ENCODE data around the gene PML.

Gene PML

GRCh38 chr15:73986055-73986775 lies 8.3 kb upstream of the PML start:
- H3K27me3 ChIP-seq: no peaks in the 10 kb centered on the region
- no peaks in the 10 kb centered on the region for H3K9me3 ChIP-seq
- DNase-seq: peak; percentile 51
- TF ChIP-seq, protein P1, sequence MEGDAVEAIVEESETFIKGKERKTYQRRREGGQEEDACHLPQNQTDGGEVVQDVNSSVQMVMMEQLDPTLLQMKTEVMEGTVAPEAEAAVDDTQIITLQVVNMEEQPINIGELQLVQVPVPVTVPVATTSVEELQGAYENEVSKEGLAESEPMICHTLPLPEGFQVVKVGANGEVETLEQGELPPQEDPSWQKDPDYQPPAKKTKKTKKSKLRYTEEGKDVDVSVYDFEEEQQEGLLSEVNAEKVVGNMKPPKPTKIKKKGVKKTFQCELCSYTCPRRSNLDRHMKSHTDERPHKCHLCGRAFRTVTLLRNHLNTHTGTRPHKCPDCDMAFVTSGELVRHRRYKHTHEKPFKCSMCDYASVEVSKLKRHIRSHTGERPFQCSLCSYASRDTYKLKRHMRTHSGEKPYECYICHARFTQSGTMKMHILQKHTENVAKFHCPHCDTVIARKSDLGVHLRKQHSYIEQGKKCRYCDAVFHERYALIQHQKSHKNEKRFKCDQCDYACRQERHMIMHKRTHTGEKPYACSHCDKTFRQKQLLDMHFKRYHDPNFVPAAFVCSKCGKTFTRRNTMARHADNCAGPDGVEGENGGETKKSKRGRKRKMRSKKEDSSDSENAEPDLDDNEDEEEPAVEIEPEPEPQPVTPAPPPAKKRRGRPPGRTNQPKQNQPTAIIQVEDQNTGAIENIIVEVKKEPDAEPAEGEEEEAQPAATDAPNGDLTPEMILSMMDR (IDR thresholded peaks at IDR 0.05; ENCODE audit: low read depth, low read length): no peak
- no peaks in the 10 kb centered on the region for H3K36me3 ChIP-seq
- no peak overlapping the region for H3K4me3 ChIP-seq (ENCODE audit: low read depth, low read length)
- H3K4me1 ChIP-seq: peaks cover 22% of the 10 kb centered on the region

- Histone ChIP-seq H3K36me3 (no peaks in the 10 kb centered on the region), H3K27me3 (no peaks in the 10 kb centered on the region), H3K4me3 (ENCODE audit: low read depth, low read length) (no peak overlapping the region), H3K9me3 (no peaks in the 10 kb centered on the region), H3K4me1 (peaks cover 21% of the 10 kb centered on the region)
- DNase-seq: no peak
- TF ChIP-seq, protein P1 (IDR thresholded peaks at IDR 0.05; ENCODE audit: low read depth, low read length): 0 out of 2 replicates have a peak, but pooled peaks have one; percentile 8
These were observed 7.8 kb upstream of the PML start for GRCh38 chr15:73986776-73987056.

DNA sequence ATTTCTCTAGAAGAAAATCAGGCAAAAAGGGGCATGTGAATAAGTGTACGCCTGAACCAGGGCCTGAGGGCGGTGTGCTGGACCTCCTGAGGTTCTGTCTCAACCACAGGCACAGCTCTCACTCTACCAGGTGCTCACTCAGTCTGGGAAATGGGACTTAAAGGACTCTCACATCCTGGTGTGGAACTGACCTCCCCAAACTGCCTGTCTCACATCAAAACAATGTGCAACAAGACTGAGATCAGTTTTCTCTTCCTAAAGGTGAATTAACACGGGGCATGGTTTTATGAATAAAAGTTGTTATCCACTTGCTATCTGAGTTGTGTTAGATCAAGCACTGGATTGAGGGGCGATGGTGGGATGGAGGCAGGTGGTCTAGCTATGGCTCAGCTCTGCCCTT lies 7.3 kb upstream of the PML start:
- Histone ChIP-seq H3K4me1 (peaks cover 16% of the 10 kb centered on the region), H3K27me3 (no peaks in the 10 kb centered on the region), H3K36me3 (no peaks in the 10 kb centered on the region), H3K4me3 (ENCODE audit: low read depth, low read length) (no peak overlapping the region), H3K9me3 (no peaks in the 10 kb centered on the region)
- TF ChIP-seq, protein P1 (IDR thresholded peaks at IDR 0.05; ENCODE audit: low read depth, low read length): no peak
- no peak for DNase-seq

- no peaks in the 10 kb centered on the region for H3K9me3 ChIP-seq
- TF ChIP-seq, protein P1 (IDR thresholded peaks at IDR 0.05; ENCODE audit: low read depth, low read length): no peak
- no peaks in the 10 kb centered on the region for H3K36me3 ChIP-seq
- peaks cover 13% of the 10 kb centered on the region for H3K4me1 ChIP-seq
- no peak overlapping the region for H3K4me3 ChIP-seq (ENCODE audit: low read depth, low read length)
- no peaks in the 10 kb centered on the region for H3K27me3 ChIP-seq
- DNase-seq: no peak
These were observed 6.7 kb upstream of the PML start for GRCh38 chr15:73987681-73988444.

GRCh38 chr15:73988445-73988969 lies 6.0 kb upstream of the PML start:
- TF ChIP-seq, protein P1 (IDR thresholded peaks at IDR 0.05; ENCODE audit: low read depth, low read length): no peak
- no peaks in the 10 kb centered on the region for H3K36me3 ChIP-seq
- no peak for DNase-seq
- no peak overlapping the region for H3K4me3 ChIP-seq (ENCODE audit: low read depth, low read length)
- peaks cover 13% of the 10 kb centered on the region for H3K4me1 ChIP-seq
- no peaks in the 10 kb centered on the region for H3K27me3 ChIP-seq
- no peaks in the 10 kb centered on the region for H3K9me3 ChIP-seq
